ENCODE data around the gene ATG101.

- TF ChIP-seq CTCF (IDR thresholded peaks at IDR 0.05) (no peak), POLR2A (IDR thresholded peaks at IDR 0.05) (no peak), POLR2AphosphoS5 (IDR thresholded peaks at IDR 0.05) (no peak), EP300 (IDR thresholded peaks at IDR 0.05) (no peak)
Measured at GRCh38 chr12:52067081-52067374, 2.8 kb upstream of the ATG101 start.

Data from suprapubic skin (tissue), 4 donors.